ENCODE data around the gene FOXL2NB.

The FOXL2NB gene

DNA sequence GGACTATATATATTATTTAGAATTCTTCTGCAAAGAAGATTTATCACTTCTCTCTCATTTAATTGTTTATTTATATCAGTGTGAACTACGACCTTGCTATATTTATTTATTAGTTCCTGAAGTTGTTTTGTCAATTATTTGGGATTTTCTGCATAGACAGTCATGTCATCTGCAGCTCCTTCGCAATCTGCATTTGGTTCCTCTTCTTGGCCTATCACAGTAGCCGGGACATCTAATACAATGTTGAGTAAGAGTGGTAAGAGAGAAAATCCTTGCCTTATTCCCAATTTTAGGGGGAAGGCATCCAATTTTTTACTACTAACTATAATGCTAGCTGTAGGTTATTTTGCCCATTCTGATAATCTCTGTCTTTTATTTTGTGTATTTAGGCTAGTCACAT is 39.5 kb upstream of the FOXL2NB start:
- no peak for DNase-seq (ENCODE audit: low read depth)
- H3K4me3 ChIP-seq (ENCODE audit: low read depth, low read length): no peak overlapping the region
- TF ChIP-seq, protein P1, sequence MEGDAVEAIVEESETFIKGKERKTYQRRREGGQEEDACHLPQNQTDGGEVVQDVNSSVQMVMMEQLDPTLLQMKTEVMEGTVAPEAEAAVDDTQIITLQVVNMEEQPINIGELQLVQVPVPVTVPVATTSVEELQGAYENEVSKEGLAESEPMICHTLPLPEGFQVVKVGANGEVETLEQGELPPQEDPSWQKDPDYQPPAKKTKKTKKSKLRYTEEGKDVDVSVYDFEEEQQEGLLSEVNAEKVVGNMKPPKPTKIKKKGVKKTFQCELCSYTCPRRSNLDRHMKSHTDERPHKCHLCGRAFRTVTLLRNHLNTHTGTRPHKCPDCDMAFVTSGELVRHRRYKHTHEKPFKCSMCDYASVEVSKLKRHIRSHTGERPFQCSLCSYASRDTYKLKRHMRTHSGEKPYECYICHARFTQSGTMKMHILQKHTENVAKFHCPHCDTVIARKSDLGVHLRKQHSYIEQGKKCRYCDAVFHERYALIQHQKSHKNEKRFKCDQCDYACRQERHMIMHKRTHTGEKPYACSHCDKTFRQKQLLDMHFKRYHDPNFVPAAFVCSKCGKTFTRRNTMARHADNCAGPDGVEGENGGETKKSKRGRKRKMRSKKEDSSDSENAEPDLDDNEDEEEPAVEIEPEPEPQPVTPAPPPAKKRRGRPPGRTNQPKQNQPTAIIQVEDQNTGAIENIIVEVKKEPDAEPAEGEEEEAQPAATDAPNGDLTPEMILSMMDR (IDR thresholded peaks at IDR 0.05; ENCODE audit: low read depth, low read length, missing control alignments): no peak

DNA sequence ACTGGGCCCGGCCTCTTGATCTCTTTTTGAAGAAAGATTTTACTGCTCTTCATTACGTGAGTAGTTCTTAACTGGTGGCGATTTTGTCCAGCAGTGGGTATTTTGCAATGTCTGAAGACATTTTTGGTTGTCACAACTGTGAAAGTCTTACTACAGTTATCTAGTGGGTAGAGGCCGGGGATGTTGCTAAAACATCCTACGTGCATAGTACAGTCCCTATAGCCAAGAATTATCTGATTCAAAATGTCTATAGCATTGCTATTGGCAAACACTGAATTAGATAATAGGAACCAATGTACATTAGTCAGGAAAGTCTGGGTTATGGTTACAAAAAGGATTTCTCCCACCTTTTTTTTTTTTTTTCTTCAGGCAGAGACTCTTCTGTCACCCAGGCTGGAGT is 38.2 kb upstream of the FOXL2NB start:
- TF ChIP-seq, protein P1 (IDR thresholded peaks at IDR 0.05; ENCODE audit: low read depth, low read length, missing control alignments): no peak

DNA sequence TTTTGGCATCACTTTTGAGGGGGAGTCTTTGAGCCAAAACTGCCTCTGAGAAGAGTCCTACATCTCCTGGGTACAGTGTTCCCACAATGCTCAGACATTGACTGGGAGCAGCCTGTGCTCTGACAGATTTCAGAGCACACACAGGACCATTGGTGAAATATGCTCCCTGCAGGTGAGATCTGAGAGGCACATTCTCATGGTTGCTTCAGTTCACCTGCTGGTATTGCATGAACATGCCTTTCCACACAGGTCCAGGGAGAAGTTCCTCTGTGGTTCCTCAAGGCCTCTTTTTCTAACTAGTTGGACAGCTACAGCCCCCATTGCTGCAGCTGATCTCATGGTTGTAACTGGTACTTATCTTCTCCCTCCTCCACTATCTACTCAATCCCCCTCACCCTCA is 37.1 kb upstream of the FOXL2NB start:
- no peak for DNase-seq (ENCODE audit: low read depth)
- H3K4me3 ChIP-seq (ENCODE audit: low read depth, low read length): no peak overlapping the region
- TF ChIP-seq, protein P1 (IDR thresholded peaks at IDR 0.05; ENCODE audit: low read depth, low read length, missing control alignments): no peak

More for the DNA sequence above, 38.2 kb upstream of the FOXL2NB start:
- DNase-seq (ENCODE audit: low read depth): no peak
- H3K4me3 ChIP-seq (ENCODE audit: low read depth, low read length): no peak overlapping the region

DNA sequence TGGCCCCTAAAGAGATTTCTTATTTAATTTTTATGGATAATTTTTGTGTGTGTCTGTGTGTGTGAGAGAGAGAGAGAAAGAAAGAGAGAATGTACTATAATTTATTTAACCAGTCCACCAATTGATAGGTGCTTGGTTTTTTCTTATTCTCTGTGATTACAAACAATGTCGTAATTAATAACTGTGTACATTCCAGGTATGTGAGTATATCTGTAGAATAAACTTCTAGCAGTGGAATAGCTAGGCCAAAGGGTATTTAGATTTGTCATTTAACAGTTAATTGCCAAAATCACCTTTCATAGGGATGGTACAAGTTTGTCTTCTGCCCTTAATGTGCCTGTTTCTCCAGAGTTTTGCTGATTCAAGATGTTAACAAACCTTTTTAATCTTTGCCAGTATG is 35.4 kb upstream of the FOXL2NB start:
- TF ChIP-seq, protein P1 (IDR thresholded peaks at IDR 0.05; ENCODE audit: low read depth, low read length, missing control alignments): no peak
- DNase-seq (ENCODE audit: low read depth): no peak
- no peak overlapping the region for H3K4me3 ChIP-seq (ENCODE audit: low read depth, low read length)

DNA sequence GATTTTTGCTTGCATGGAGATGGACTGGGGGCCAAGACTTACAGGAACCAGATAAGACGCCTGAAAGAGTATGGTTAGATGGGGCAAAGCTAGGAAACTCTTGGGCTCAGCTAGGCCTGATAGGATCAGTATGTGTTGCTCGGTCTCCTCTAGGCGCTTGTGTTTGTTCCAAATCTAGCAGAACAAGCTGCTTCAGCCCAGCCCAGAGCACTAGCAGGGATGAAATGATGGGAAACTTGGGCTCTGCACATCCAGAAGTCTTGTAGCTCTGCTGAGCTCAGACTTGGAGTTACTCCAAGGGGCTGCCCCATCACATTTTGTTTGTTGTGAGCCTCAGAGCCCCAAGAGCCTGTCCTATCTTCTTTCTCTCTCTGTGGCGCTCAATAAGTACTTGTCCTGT is 34.8 kb upstream of the FOXL2NB start:
- no peak overlapping the region for H3K4me3 ChIP-seq (ENCODE audit: low read depth, low read length)
- DNase-seq (ENCODE audit: low read depth): no peak
- TF ChIP-seq, protein P1 (IDR thresholded peaks at IDR 0.05; ENCODE audit: low read depth, low read length, missing control alignments): no peak

DNA sequence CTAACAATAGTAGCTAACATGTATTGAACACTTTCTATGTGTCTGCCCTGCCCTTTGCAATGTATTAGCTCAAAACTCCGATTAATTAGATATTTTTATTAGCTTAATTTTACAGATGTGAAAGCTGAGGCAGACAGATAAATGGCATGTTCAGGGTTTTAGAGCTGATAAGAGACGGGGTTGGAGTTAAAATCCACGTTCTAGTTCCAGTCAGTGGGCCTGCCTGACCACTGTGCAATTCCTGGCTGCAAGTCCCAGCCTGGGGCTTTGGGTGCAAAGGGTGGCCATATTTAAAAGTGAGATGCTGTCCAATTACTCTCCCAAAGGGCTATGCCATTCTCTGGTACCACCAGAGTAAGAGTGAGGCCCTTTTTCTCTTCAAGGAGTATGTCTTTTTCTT is 33.3 kb upstream of the FOXL2NB start:
- DNase-seq (ENCODE audit: low read depth): no peak
- no peak overlapping the region for H3K4me3 ChIP-seq (ENCODE audit: low read depth, low read length)
- TF ChIP-seq, protein P1 (IDR thresholded peaks at IDR 0.05; ENCODE audit: low read depth, low read length, missing control alignments): no peak

DNA sequence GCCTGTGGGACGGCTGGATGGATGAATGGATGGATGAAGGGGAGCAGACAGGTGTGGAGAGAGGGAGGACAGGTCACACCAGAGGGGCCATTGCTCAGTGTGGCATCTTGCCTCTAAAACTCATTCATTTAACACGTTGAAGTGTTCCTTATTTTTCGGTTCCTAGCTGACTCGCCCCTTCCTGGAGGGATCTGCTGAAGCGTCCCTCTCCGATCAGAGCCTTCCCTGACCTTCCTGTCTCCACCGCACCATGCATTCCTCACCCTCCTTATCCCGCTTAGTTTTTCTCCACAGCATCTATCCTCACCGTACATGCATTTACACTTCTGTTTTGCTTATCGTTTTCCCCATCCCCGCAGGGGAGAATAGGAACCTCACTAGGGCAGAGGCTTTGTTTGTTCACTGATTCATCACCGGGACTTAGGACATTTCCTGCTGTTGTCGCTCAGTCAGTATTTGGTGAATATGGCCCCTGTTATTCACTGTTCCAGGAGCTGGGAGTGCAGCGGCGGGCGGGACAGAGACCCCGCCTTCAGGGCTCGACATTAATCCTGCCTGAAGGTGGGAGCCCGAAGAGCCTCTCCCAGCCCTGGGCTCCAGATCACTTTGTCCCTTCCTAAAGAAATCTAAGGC is 32.0 kb upstream of the FOXL2NB start:
- H3K4me3 ChIP-seq (ENCODE audit: low read depth, low read length): no peak overlapping the region; the same call in 1 of the 2 replicates
- no peak for DNase-seq (ENCODE audit: low read depth)
- TF ChIP-seq, protein P1 (IDR thresholded peaks at IDR 0.05; ENCODE audit: low read depth, low read length, missing control alignments): no peak

Measured in GM12864 (cell line).